Left hindlimb (tissue), 1 donor: ENCODE data around the gene ST6GALNAC3.

ENCODE experiments used
- DNase-seq: peaks from one replicate; pipeline ENCODE4 v3.0.0-alpha.2; 2018

ST6GALNAC3 gene

GRCh38 chr1:76543495-76543894, 468.9 kb downstream of the ST6GALNAC3 start:
- DNase-seq: no peak

GRCh38 chr1:76546354-76546933, 471.9 kb downstream of the ST6GALNAC3 start:
- no peak for DNase-seq

- DNase-seq: no peak
Measured at GRCh38 chr1:76547916-76548315, 473.4 kb downstream of the ST6GALNAC3 start.

- DNase-seq: no peak
Measured at GRCh38 chr1:76548513-76549100, 474.1 kb downstream of the ST6GALNAC3 start.

- no peak for DNase-seq
Measured at GRCh38 chr1:76554283-76554682, 479.7 kb downstream of the ST6GALNAC3 start.

GRCh38 chr1:76562292-76562691, 487.7 kb downstream of the ST6GALNAC3 start:
- DNase-seq: no peak

- DNase-seq: no peak
Measured at GRCh38 chr1:76568573-76569238, 494.2 kb downstream of the ST6GALNAC3 start.

- DNase-seq: no peak
Measured at GRCh38 chr1:76571248-76571647, 496.7 kb downstream of the ST6GALNAC3 start.

- no peak for DNase-seq
Measured at GRCh38 chr1:76572229-76572628, 497.7 kb downstream of the ST6GALNAC3 start.

- DNase-seq: no peak
Measured at GRCh38 chr1:76576876-76577524, 502.5 kb downstream of the ST6GALNAC3 start.

GRCh38 chr1:76577525-76578185, 503.1 kb downstream of the ST6GALNAC3 start:
- DNase-seq: no peak

- no peak for DNase-seq
Measured at GRCh38 chr1:76580206-76580605, 505.7 kb downstream of the ST6GALNAC3 start.

- DNase-seq: no peak
Measured at GRCh38 chr1:76581712-76582111, 507.2 kb downstream of the ST6GALNAC3 start.

GRCh38 chr1:76583235-76583868, 508.8 kb downstream of the ST6GALNAC3 start:
- no peak for DNase-seq

- DNase-seq: no peak
Measured at GRCh38 chr1:76583875-76584477, 509.4 kb downstream of the ST6GALNAC3 start.

GRCh38 chr1:76585980-76586674, 511.6 kb downstream of the ST6GALNAC3 start:
- DNase-seq: no peak

GRCh38 chr1:76587212-76587611, 512.7 kb downstream of the ST6GALNAC3 start:
- no peak for DNase-seq

- no peak for DNase-seq
Measured at GRCh38 chr1:76591461-76591860, 516.9 kb downstream of the ST6GALNAC3 start.

GRCh38 chr1:76591963-76592362, 517.4 kb downstream of the ST6GALNAC3 start:
- DNase-seq: no peak

GRCh38 chr1:76593141-76593540, 518.6 kb downstream of the ST6GALNAC3 start:
- DNase-seq: no peak

GRCh38 chr1:76593618-76594017, 519.1 kb downstream of the ST6GALNAC3 start:
- no peak for DNase-seq

- DNase-seq: no peak
Measured at GRCh38 chr1:76595024-76595423, 520.5 kb downstream of the ST6GALNAC3 start.
